HEK293 (cell line): ENCODE data around the gene GATC.

ENCODE experiments used
- ATF2 ChIP-seq: fragments of 450-650 bp; formaldehyde crosslinking; IDR thresholded peaks from 2 replicates; pipeline ENCODE4 v1.5.1; 2016; ENCODE audit warnings: missing biosample characterization, missing genetic modification characterization, low read depth
- CTCF ChIP-seq: fragments of 450-650 bp; formaldehyde crosslinking; IDR thresholded peaks from 2 replicates; pipeline ENCODE4 v1.5.1; 2016; ENCODE audit warnings: missing biosample characterization, missing genetic modification characterization
- ELK4 ChIP-seq: IDR thresholded peaks from 2 replicates; pipeline ENCODE4 v1.6.1; 2011; ENCODE audit warnings: mild to moderate bottlenecking, low read depth, low read length, borderline replicate concordance
- HOXD13 ChIP-seq: sonication (generic); formaldehyde crosslinking; IDR thresholded peaks from 2 replicates; pipeline ENCODE4 v1.8.0; 2022; ENCODE audit warnings: missing genetic modification reagents, borderline replicate concordance
- KLF17 ChIP-seq: fragments of 450-650 bp; formaldehyde crosslinking; IDR thresholded peaks from 2 replicates; pipeline ENCODE4 v1.5.1; 2016; ENCODE audit warnings: missing biosample characterization, missing genetic modification characterization
- MYNN ChIP-seq: fragments of 450-650 bp; formaldehyde crosslinking; IDR thresholded peaks from 2 replicates; pipeline ENCODE4 v1.5.1; 2016; ENCODE audit warnings: missing biosample characterization, missing genetic modification characterization, borderline replicate concordance
- SALL2 ChIP-seq: fragments of 450-650 bp; formaldehyde crosslinking; IDR thresholded peaks from 2 replicates; pipeline ENCODE4 v1.5.0; 2017; ENCODE audit warnings: missing biosample characterization, mild to moderate bottlenecking, missing genetic modification characterization, borderline replicate concordance
- SP7 ChIP-seq: fragments of 450-650 bp; formaldehyde crosslinking; IDR thresholded peaks from 2 replicates; pipeline ENCODE4 v1.5.1; 2016; ENCODE audit warnings: missing biosample characterization, missing genetic modification characterization
- ZBTB11 ChIP-seq: fragments of 450-650 bp; formaldehyde crosslinking; conservative IDR thresholded peaks from 2 replicates; pipeline ENCODE4 v1.5.1; 2016; ENCODE audit warnings: low read depth, missing biosample characterization, missing genetic modification characterization
- ZNF112 ChIP-seq: fragments of 450-650 bp; formaldehyde crosslinking; IDR thresholded peaks from 2 replicates; pipeline ENCODE4 v1.5.0; 2017; ENCODE audit warnings: missing biosample characterization, missing genetic modification characterization
- ZNF132 ChIP-seq: fragments of 450-650 bp; formaldehyde crosslinking; IDR thresholded peaks from 2 replicates; pipeline ENCODE4 v1.5.1; 2017; ENCODE audit warnings: missing biosample characterization, missing genetic modification characterization, borderline replicate concordance
- ZNF155 ChIP-seq: fragments of 450-650 bp; formaldehyde crosslinking; IDR thresholded peaks from 2 replicates; pipeline ENCODE4 v1.5.1; 2016; ENCODE audit warnings: missing biosample characterization, missing genetic modification characterization
- ZNF16 ChIP-seq: fragments of 450-650 bp; formaldehyde crosslinking; IDR thresholded peaks from 2 replicates; pipeline ENCODE4 v1.5.1; 2016; ENCODE audit warnings: low read depth, missing biosample characterization, missing genetic modification characterization
- ZNF394 ChIP-seq: fragments of 450-650 bp; formaldehyde crosslinking; IDR thresholded peaks from 2 replicates; pipeline ENCODE4 v1.5.1; 2016; ENCODE audit warnings: missing biosample characterization, missing genetic modification characterization, mild to moderate bottlenecking, moderate library complexity, borderline replicate concordance
- ZNF404 ChIP-seq: fragments of 450-650 bp; formaldehyde crosslinking; IDR thresholded peaks from 2 replicates; pipeline ENCODE4 v1.5.1; 2017; ENCODE audit warnings: missing biosample characterization, missing genetic modification characterization
- ZNF529 ChIP-seq: fragments of 450-650 bp; formaldehyde crosslinking; IDR thresholded peaks from 2 replicates; pipeline ENCODE4 v1.5.1; 2017; ENCODE audit warnings: missing genetic modification characterization, missing biosample characterization; ENCODE audit not compliant: insufficient replicate concordance
- ZNF548 ChIP-seq: fragments of 450-650 bp; formaldehyde crosslinking; IDR thresholded peaks from 2 replicates; pipeline ENCODE4 v1.5.1; 2016; ENCODE audit warnings: missing biosample characterization, missing genetic modification characterization
- ZNF677 ChIP-seq: fragments of 450-650 bp; IDR thresholded peaks from 2 replicates; pipeline ENCODE4 v1.5.0; 2018; ENCODE audit warnings: missing biosample characterization, mild to moderate bottlenecking, missing genetic modification characterization, moderate library complexity
- ZNF843 ChIP-seq: fragments of 450-650 bp; formaldehyde crosslinking; IDR thresholded peaks from 2 replicates; pipeline ENCODE4 v1.5.1; 2016; ENCODE audit warnings: missing biosample characterization, missing genetic modification characterization
- TF ChIP-seq, protein P1 (sequence below): fragments of 450-650 bp; formaldehyde crosslinking; IDR thresholded peaks from 2 replicates; pipeline ENCODE4 v1.5.1; 2017; ENCODE audit warnings: missing biosample characterization, missing genetic modification characterization
- TF ChIP-seq, protein P2 (sequence below): fragments of 450-650 bp; formaldehyde crosslinking; IDR thresholded peaks from 2 replicates; pipeline ENCODE4 v1.5.1; 2016; ENCODE audit warnings: missing biosample characterization, missing genetic modification characterization, borderline replicate concordance

The GATC gene

GRCh38 chr12:120495731-120496412 lies 49.6 kb downstream of the GATC start, which contains the start of gene DYNLL1 (continued):
- TF ChIP-seq ZNF394 (tag by site-specific recombination) = peak; percentile 76
- TF ChIP-seq ZNF548 (tag by site-specific recombination) = no peak
- no peak for TF ChIP-seq ZNF404 (tag by site-specific recombination)
- TF ChIP-seq ZBTB11 (tag by site-specific recombination) = peak; percentile 14; the same call in 1 of the 2 replicates
- TF ChIP-seq HOXD13 (CRISPR knock-in tag) = no peak
- no peak for TF ChIP-seq SALL2
- TF ChIP-seq SP7 (tag by site-specific recombination) = 0 out of 2 replicates have a peak, but pooled peaks have one; percentile 24
- no peak for TF ChIP-seq ZNF529 (tag by site-specific recombination)
- no peak for TF ChIP-seq MYNN
- no peak for TF ChIP-seq CTCF
- no peak for TF ChIP-seq ZNF132 (tag by site-specific recombination)
- TF ChIP-seq, protein P1, sequence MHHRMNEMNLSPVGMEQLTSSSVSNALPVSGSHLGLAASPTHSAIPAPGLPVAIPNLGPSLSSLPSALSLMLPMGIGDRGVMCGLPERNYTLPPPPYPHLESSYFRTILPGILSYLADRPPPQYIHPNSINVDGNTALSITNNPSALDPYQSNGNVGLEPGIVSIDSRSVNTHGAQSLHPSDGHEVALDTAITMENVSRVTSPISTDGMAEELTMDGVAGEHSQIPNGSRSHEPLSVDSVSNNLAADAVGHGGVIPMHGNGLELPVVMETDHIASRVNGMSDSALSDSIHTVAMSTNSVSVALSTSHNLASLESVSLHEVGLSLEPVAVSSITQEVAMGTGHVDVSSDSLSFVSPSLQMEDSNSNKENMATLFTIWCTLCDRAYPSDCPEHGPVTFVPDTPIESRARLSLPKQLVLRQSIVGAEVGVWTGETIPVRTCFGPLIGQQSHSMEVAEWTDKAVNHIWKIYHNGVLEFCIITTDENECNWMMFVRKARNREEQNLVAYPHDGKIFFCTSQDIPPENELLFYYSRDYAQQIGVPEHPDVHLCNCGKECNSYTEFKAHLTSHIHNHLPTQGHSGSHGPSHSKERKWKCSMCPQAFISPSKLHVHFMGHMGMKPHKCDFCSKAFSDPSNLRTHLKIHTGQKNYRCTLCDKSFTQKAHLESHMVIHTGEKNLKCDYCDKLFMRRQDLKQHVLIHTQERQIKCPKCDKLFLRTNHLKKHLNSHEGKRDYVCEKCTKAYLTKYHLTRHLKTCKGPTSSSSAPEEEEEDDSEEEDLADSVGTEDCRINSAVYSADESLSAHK (tag by site-specific recombination) = no peak; the same call in 1 of the 2 replicates
- 0 out of 2 replicates have a peak, but pooled peaks have one; percentile 32 for TF ChIP-seq ZNF843 (tag by site-specific recombination)
- no peak for TF ChIP-seq ATF2 (tag by site-specific recombination)
- TF ChIP-seq ZNF677 = no peak
- TF ChIP-seq ZNF16 (tag by site-specific recombination) = no peak
- TF ChIP-seq, protein P2, sequence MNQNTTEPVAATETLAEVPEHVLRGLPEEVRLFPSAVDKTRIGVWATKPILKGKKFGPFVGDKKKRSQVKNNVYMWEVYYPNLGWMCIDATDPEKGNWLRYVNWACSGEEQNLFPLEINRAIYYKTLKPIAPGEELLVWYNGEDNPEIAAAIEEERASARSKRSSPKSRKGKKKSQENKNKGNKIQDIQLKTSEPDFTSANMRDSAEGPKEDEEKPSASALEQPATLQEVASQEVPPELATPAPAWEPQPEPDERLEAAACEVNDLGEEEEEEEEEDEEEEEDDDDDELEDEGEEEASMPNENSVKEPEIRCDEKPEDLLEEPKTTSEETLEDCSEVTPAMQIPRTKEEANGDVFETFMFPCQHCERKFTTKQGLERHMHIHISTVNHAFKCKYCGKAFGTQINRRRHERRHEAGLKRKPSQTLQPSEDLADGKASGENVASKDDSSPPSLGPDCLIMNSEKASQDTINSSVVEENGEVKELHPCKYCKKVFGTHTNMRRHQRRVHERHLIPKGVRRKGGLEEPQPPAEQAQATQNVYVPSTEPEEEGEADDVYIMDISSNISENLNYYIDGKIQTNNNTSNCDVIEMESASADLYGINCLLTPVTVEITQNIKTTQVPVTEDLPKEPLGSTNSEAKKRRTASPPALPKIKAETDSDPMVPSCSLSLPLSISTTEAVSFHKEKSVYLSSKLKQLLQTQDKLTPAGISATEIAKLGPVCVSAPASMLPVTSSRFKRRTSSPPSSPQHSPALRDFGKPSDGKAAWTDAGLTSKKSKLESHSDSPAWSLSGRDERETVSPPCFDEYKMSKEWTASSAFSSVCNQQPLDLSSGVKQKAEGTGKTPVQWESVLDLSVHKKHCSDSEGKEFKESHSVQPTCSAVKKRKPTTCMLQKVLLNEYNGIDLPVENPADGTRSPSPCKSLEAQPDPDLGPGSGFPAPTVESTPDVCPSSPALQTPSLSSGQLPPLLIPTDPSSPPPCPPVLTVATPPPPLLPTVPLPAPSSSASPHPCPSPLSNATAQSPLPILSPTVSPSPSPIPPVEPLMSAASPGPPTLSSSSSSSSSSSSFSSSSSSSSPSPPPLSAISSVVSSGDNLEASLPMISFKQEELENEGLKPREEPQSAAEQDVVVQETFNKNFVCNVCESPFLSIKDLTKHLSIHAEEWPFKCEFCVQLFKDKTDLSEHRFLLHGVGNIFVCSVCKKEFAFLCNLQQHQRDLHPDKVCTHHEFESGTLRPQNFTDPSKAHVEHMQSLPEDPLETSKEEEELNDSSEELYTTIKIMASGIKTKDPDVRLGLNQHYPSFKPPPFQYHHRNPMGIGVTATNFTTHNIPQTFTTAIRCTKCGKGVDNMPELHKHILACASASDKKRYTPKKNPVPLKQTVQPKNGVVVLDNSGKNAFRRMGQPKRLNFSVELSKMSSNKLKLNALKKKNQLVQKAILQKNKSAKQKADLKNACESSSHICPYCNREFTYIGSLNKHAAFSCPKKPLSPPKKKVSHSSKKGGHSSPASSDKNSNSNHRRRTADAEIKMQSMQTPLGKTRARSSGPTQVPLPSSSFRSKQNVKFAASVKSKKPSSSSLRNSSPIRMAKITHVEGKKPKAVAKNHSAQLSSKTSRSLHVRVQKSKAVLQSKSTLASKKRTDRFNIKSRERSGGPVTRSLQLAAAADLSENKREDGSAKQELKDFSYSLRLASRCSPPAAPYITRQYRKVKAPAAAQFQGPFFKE (tag by site-specific recombination) = no peak
- no peak for TF ChIP-seq ZNF112
- TF ChIP-seq ELK4 = no peak
- TF ChIP-seq KLF17 = no peak
- TF ChIP-seq ZNF155 (tag by site-specific recombination) = no peak
